ENCODE data around the gene FN1. TPM values are rescaled to one million over a fixed set of nuclear protein-coding genes. Genes with fewer than 3 reads are reported as not detected.
A peak's percentile ranks its signal among the peaks of the same experiment; 100 is the strongest.

The FN1 gene
- total and polyA plus RNA-seq, 9 donors, result 96.3 to 979 (median 287) TPM

- H3K27ac ChIP-seq, result no peak overlapping the region
- 82 to 87% (median 82%) methylated on average over 2 of the region's 2 CpGs for WGBS, 3 donors
- intact Hi-C loops (cut with DNase I), result loop anchor here in 1 of 4 donors (10.0 kb wide), 1 partner anchor 1225 kb away; no protein-coding TSS in a partner anchor
Observed at GRCh38 chr2:215439404-215439803, 3.5 kb upstream of the FN1 start.

DNA sequence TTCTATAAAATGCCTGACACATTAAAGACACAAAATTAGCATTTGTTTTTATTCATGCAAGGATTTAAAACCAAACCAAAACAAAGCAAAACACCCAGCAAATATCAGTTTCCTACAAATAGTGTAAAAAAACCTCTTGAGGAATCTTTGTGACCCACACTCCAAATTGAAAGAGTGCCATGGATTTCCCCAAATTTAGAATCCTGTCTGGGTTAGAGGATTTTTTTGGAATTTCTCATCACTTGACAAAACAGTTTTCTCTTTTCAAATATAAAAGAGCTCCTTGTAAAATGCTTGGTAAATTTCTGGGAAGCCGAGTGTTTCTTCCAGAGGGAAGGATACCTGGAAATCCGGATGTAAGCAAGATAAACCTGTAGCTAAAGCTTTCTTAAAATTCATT, 1.7 kb upstream of the FN1 start:
- H3K27ac ChIP-seq, result peak overlapping the region; percentile 77 to 92
- H3K4me1 ChIP-seq (ENCODE audit: insufficient read depth), result no peaks in the 10 kb centered on the region
- no peak for DNase-seq
- H3K9me3 ChIP-seq, result no peaks in the 10 kb centered on the region
- no peaks in the 10 kb centered on the region for H3K36me3 ChIP-seq
- TF ChIP-seq, protein P1, sequence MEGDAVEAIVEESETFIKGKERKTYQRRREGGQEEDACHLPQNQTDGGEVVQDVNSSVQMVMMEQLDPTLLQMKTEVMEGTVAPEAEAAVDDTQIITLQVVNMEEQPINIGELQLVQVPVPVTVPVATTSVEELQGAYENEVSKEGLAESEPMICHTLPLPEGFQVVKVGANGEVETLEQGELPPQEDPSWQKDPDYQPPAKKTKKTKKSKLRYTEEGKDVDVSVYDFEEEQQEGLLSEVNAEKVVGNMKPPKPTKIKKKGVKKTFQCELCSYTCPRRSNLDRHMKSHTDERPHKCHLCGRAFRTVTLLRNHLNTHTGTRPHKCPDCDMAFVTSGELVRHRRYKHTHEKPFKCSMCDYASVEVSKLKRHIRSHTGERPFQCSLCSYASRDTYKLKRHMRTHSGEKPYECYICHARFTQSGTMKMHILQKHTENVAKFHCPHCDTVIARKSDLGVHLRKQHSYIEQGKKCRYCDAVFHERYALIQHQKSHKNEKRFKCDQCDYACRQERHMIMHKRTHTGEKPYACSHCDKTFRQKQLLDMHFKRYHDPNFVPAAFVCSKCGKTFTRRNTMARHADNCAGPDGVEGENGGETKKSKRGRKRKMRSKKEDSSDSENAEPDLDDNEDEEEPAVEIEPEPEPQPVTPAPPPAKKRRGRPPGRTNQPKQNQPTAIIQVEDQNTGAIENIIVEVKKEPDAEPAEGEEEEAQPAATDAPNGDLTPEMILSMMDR (IDR thresholded peaks at IDR 0.05), result no peak
- TF ChIP-seq EP300 (IDR thresholded peaks at IDR 0.05) (no peak), POLR2A (IDR thresholded peaks at IDR 0.05) (no peak)
- peak overlapping the region; percentile 78 for H3K4me3 ChIP-seq
- 7 to 11% (median 9%) methylated on average over 2 of the region's 2 CpGs for WGBS, 3 donors
- intact Hi-C loops (cut with DNase I), result loop anchor here in 1 of 4 donors (10.0 kb wide), 1 partner anchor 1227 kb away; no protein-coding TSS in a partner anchor
- no peaks in the 10 kb centered on the region for H3K27me3 ChIP-seq

More at GRCh38 chr2:215439404-215439803, 3.5 kb upstream of the FN1 start:
- Histone ChIP-seq H3K4me1 (ENCODE audit: insufficient read depth) (no peaks in the 10 kb centered on the region), H3K36me3 (no peaks in the 10 kb centered on the region), H3K9me3 (no peaks in the 10 kb centered on the region), H3K27me3 (no peaks in the 10 kb centered on the region), H3K4me3 (no peak overlapping the region)
- TF ChIP-seq, protein P1 (IDR thresholded peaks at IDR 0.05), result no peak
- TF ChIP-seq POLR2A (IDR thresholded peaks at IDR 0.05), result no peak
- TF ChIP-seq EP300 (IDR thresholded peaks at IDR 0.05), result no peak
- DNase-seq, result no peak

DNA sequence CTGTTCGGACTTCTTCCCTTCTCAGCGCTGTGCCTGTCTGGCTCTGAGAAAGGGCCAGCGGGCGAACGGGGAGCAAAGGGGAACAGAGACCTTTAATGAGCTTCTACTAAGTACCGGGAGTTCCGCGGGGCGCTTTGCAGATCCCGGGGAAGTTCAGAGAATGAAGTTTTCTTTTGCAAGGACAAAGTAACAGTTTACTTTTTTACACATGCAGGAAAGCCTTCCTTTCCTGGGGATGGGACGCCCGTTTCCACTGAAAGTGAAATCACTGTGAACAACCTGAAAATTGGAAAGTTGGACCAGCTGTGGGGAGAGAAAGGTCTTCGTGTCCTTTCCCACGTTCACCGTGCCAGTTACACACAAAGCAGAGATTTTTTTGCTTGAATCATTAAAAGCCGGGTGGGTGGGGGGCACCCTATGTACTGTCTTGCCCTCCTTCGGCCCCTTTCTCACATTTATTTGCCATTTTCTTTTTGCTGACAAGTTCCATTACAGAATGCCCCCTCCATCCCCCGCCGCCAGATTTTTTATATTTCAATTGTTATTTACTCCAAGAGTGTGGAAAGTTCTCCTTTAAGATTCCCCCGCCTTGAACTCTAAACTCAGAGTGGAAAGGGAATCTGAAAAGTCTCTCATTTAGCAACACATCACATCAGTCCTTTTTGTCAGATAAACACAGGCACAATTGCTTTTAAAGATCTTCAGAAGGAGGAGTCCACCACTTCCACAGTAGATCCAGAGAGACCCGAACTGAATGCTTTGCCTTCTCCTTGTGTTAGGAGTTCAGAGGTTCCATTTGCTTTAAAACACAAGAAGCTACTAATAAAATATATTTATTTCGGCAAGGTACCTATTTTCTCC, 1.1 kb upstream of the FN1 start:
- no peaks in the 10 kb centered on the region for H3K36me3 ChIP-seq
- TF ChIP-seq EP300 (IDR thresholded peaks at IDR 0.05) (no peak), POLR2A (IDR thresholded peaks at IDR 0.05) (no peak)
- TF ChIP-seq, protein P1 (IDR thresholded peaks at IDR 0.05), result no peak
- no peaks in the 10 kb centered on the region for H3K4me1 ChIP-seq (ENCODE audit: insufficient read depth)
- 1 to 2% (median 1%) methylated on average over 22 of the region's 22 CpGs for WGBS, 3 donors
- H3K9me3 ChIP-seq, result no peaks in the 10 kb centered on the region
- peak overlapping the region; percentile 78 for H3K4me3 ChIP-seq
- intact Hi-C loops (cut with DNase I), result loop anchor here in 1 of 4 donors (10.0 kb wide), 1 partner anchor 1228 kb away; no protein-coding TSS in a partner anchor
- H3K27ac ChIP-seq, result peak overlapping the region; percentile 77 to 92
- DNase-seq, result no peak
- no peaks in the 10 kb centered on the region for H3K27me3 ChIP-seq

DNA sequence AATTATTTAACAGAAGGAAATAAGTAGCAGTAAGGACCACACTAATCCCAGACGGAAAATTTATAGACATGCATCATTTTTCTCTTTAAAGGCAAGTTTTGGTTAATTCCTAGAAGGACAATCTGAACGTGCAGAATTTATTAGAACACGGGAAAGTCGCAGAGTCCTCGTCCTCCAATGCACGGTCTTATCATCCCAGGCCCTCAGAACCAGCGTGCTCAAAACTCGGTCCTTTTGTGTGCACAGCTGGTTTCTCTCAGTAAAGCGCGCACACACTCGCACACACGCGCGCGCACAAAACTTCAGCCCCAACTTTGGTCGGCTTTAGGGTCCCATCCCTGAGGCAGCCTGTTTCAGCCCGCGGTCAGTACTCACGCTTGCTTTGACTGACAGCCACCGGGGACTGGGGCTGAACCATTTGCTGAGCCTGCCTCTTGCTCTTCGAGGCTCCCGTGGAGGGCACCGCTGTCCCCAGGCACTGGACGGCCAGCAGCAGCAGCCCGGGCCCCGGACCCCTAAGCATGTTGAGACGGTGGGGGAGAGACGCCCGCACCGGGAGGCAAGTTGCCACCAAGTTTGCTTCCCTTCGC, 493 bp downstream of the FN1 start:
- H3K9me3 ChIP-seq, result no peaks in the 10 kb centered on the region
- H3K4me1 ChIP-seq (ENCODE audit: insufficient read depth), result no peaks in the 10 kb centered on the region
- TF ChIP-seq, protein P1 (IDR thresholded peaks at IDR 0.05), result no peak
- no peak for TF ChIP-seq EP300 (IDR thresholded peaks at IDR 0.05)
- no peak for TF ChIP-seq POLR2A (IDR thresholded peaks at IDR 0.05)
- H3K36me3 ChIP-seq, result no peaks in the 10 kb centered on the region
- intact Hi-C loops (cut with DNase I), result loop anchor here in 1 of 4 donors (10.0 kb wide), 1 partner anchor 1229 kb away; no protein-coding TSS in a partner anchor
- no peaks in the 10 kb centered on the region for H3K27me3 ChIP-seq
- 0 to 1% (median 1%) methylated on average over 28 to 31 of the region's 31 CpGs for WGBS, 3 donors
- peak overlapping the region; percentile 78 for H3K4me3 ChIP-seq
- peak in 3 of 5 donors; percentile 45 to 72 (median 62) for DNase-seq
- peak overlapping the region; percentile 77 to 92 for H3K27ac ChIP-seq
